NCI-H524 treated with DMSO at 0.1 percent for 48 hours (cell line): ENCODE results near the gene ATF6.
"Not testable (repeated sequence)": the region's sequence is repeated elsewhere in the genome, so short reads cannot be mapped to it uniquely, and the experiment has no call there.

Experiments
- DNase-seq: peaks from one replicate; lab custom pipeline; 2025; lab: John Stamatoyannopoulos, UW

ATF6 gene

GRCh38 chr1:161766102-161766981 lies at the start of gene ATF6:
TSS of gene ATF6 (plus strand) at chr1:161766320. CDS start at chr1:161766361, 41 bp downstream.
- DNase-seq, result peak; percentile 41

- DNase-seq, result no peak
Measured at GRCh38 chr1:161718559-161719324, 47.4 kb upstream of the ATF6 start.

GRCh38 chr1:161719325-161719611 lies 46.9 kb upstream of the ATF6 start:
- DNase-seq, result no peak

DNA sequence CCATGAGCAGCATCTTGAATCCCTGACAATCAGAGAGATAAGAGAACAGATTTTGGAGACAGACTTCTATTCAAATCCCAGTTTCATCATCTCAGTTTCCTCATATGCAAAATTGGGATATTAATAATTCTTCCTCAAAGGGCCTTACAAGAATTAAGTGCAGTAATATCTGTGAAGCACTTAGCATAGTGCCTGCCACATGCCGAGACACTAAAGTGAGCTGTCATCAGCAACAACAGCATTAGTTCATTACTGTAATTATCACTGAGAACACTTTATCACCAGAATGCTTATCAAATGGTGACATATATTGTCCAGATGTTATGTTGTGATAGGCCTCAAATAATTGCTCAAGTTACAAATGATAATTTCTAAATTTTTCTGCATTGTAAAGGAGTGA lies 45.7 kb upstream of the ATF6 start:
- no peak for DNase-seq

- DNase-seq, result no peak
Measured at GRCh38 chr1:161720956-161721737, 45.0 kb upstream of the ATF6 start, which contains the start of gene FCRLB. TSS of gene FCRLB (plus strand) at chr1:161721544. CDS start at chr1:161722673, 1,129 bp downstream.

DNA sequence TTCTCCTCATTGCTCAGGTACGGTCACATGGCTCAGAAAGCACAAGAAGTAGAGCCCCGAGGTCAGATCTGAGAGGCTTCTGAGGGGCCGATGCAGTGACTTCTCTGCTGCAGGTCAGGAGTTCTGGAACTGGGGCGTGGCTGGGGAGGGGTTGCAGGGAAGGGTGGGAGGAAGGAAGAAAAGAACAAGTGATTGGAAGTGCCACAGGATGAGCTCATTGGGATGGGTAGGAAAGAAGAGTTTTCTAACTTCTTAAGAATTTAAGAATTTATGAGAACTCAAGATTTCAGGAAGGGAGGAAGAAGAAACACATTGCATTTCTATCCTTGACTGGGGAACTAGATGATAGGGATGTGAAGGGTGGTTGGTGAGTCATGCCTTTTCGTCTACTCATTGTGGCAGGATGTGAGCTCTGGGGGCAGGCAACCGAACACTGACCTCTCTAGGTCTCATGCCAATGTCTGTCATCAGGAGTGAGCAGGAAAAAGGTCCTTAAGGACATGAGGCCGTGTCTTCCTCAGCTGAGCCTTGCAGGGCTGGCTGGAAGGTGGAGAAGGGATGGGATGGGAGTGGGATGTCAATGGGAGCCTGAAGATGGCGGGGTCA lies 44.3 kb upstream of the ATF6 start:
- no peak for DNase-seq

GRCh38 chr1:161722406-161722805 lies 43.7 kb upstream of the ATF6 start:
- DNase-seq, result no peak

- DNase-seq, result no peak
Measured at GRCh38 chr1:161723459-161724141, 42.5 kb upstream of the ATF6 start.

DNA sequence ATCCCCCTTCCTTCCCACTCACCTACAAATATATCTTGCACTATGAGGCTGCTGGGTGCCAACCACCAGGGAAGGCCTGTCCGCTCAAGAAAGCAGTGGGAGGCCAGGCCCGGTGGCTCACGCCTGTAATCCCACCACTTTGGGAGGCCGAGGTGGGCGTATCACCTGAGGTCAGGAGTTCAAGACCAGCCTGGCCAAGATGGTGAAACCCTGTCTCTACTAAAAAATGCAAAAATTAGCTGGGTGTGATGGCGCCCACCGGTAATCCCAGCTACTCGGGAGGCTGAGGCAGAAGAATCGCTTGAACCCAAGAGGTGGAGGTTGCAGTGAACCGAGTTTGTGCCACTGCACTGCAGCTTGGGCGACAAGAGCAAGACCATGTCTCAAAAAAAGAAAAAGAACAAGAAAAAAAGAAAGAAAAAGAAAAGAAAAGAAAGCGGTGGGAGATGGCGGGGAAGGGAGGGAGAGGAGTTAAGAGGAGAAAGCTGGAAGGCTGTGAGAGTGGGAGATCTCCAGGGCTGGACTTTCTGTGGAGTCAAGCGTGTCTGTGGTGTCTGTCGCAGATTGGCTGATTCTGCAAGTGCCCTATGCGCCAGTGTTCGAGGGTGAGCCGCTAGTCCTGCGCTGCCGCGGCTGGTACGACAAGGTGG lies 40.7 kb upstream of the ATF6 start:
- not testable (repeated sequence) for DNase-seq

DNA sequence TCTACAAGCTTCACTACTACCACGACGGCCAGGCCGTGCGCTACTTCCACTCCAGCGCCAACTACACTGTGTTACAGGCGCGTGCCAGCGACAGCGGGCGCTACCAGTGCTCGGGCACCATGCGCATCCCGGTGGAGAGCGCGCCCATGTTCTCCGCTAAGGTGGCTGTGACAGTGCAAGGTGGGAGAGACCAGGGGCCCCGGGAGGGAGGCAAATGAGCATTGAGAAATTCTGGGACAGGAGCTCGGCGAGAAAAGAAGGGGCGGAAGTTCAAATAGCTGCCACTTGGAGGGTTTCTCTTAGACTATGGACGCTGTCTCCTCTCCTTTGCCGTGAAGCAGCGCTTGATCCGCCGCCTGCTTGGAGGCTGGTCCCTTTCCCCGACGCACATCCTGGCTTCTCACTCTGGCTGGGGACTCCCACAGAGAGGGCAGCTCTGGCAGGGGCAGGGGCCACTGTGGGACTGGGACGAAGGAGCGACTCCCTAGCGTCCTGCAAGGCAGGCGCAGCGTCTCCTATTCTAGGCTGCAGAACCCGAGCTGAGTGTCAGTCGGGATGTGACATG lies 40.1 kb upstream of the ATF6 start:
- no peak for DNase-seq

GRCh38 chr1:161726473-161727255 lies 39.5 kb upstream of the ATF6 start:
- peak; percentile 17 for DNase-seq

DNA sequence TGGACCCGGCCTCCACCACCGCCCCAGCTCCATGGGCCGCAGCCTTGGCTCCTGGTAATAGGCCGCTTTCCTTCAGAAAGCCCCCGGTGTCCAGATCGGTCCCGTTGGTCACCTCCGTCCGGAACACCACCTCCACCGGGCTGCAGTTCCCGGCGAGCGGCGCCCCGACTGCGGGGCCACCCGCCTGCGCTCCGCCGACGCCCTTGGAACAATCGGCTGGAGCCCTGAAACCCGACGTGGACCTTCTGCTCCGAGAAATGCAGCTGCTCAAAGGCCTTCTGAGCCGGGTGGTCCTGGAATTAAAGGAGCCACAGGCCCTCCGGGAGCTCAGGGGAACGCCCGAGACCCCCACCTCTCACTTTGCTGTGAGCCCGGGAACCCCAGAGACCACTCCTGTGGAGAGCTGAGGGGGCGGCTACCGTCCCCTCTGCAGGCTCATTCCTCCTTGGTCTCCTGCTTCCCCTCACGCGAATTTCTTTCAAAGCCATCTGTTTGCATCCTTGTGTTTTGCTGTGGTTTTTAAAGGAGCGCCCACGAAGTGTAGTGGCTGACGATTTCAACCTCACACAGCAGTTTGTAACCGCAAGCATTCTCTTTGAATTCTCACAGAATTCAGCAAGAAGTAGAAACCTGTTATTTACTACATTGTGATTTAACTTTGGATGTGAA lies 38.7 kb upstream of the ATF6 start:
- no peak for DNase-seq

DNA sequence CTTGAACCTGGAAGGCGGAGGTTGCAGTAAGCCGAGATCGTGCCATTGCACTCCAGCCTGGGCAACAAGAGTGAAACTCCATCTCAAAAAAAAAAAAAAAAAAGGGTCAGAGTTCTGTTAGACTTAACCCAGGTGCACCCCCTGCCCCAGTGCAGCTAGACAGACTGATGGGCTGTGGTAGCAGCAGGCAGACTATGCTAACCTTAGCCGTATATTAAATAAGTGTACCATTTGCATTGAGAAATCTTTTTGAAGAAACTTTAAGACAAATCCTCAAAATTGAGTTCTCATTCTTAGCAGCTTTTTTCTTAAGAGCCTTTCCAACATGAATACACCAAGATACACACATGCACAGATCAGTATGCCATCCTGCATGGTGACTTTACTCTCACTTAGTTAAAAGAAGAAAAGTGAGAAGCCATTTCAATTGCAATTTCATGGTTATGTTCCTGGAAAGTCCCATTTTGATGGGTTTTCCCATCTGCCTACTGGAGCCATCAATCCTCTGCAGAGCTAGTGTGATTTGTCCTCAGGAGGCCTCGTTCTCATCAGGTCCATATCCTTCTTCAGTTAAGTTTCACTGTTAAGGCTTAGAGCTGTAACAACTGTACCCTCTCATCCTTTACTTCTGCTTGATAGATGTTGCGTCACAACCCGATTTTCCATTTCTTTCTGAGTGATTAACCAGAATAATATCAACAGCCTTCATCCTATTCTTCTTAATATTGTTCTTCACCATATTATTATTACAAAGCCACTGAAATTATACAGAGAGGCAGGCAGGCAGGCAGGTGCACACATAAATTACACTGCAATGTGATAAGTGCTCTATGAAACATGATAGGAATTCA lies 37.5 kb upstream of the ATF6 start:
- DNase-seq, result no peak

DNA sequence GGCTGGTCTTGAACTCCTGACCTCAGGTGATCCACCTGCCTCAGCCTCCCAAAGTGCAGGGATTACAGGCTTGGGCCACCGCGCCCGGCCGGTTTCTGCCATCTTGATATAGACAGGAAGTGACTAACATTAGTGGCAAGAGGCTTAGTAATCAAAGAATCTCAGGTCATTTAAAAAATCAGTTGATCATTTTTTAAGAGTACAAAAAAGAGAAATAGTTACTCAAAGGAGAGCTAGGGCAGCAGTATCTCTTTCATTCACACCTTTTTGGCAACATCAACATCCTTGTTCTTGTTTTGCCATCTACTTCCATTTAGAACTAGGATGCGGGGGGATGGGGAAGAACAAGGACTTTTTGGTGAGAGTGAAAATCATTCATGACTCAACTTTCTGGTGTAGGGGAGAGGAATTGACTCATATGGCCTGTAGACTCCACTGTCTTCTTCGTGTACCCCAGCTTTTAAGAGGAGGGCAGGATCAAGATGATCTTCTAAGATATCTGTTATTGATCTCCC lies 36.0 kb upstream of the ATF6 start:
- no peak for DNase-seq

DNA sequence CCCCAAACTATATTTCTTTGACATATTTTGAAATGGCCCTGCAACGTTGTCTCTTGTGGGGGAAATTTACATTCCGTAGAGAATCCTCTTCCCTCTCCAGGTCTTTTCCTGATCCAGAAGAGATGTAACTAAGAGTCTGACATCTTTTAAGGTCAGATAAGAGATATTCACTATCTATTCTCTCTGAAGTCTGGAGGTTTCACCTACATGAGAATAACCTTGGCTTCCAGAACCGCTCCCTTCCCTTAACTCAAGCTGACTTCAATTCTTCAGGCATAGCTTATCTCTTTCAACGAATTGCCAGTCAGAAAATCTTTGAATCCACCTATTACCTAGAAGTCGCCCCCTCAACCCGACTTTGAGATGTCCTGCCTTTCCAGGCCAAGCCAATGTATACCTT lies 34.9 kb upstream of the ATF6 start:
- no peak for DNase-seq

DNA sequence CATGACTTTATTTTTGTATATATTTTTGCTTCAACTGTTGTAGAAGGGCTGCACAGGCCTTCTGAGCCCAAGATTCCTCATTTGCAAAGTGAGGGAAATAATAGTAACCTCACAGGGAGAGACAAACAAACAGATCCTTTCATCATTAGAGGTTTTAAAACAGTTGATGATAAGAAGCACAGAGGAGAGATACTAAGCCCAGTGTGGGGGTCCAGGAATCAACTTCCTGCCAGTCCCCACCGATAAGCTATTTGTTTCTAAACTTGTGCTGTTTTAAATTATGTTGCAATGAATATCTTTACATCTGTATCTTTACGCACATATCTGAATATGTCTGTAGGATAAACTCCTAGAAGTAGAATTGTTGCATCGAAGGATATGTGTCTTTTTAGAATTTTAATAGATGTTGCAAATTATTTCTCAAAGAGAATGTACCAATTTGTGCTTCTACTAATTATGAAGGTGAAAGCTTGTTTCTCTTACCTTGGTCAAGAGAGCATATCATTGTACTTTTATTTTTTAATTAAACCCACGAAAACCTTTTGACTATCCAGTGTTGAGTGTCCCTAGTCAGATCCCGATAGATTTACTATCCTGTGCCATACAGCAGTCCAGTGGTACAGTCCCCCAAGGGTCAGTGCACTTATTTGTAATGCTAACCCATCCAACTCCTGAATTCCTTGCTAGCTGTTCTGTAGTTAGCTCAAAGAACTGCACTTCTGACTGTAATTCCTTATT lies 34.0 kb upstream of the ATF6 start:
- no peak for DNase-seq

GRCh38 chr1:161733526-161733925 lies 32.6 kb upstream of the ATF6 start:
- DNase-seq, result no peak
